Non-pigmented ciliary epithelial cell (primary cell): ENCODE data around the gene TLR8.

Experiments
- DNase-seq: peaks from one replicate; pipeline ENCODE4 v3.0.0-alpha.2; 2010; ENCODE audit warnings: low read depth

The TLR8 gene

GRCh38 chrX:12966151-12966550 is 59.7 kb downstream of the TLR8 start:
- DNase-seq: no peak

- DNase-seq: no peak
These were observed 61.5 kb downstream of the TLR8 start for GRCh38 chrX:12967711-12968465.

- DNase-seq: no peak
These were observed 64.3 kb downstream of the TLR8 start for GRCh38 chrX:12970691-12971202.

DNA sequence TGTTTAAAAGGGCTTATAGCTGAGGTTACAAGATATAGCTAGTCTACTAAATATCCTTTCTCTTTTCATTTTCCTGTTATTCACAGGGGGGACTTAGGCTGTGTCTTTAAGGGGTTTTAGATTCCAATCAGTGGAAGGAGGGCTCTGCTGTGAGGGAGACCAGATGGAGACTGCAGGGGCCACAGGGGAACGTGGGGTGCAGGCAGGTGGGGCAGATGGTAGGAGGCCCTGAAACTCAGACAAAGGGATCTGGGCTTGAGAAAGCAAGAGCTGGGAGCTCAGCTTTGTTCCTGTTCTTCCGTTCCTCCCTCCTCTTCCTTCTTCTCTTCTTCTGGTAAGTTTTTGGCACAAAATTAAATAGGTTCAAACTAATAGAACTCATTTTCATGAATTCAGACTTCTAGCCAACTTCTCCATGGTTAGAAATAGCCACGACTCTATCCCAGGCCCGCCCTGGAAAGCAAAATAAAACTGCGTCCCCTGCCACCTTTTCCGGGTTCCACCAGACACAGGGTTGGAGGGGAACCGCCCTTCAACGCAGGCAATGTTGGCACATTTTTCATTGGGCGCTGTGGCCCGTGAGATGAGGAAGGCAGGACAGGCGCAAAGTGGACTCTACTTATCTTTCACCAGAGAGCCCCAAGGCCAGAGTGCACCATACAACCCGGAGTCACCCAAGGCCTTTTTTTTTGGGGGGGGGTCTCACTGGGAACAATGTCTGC is 65.0 kb downstream of the TLR8 start:
- no peak for DNase-seq

GRCh38 chrX:12972243-12972642 is 65.8 kb downstream of the TLR8 start:
- DNase-seq: no peak
